SIG-M5 (cell line): ENCODE measurements around the gene MAP4K4.

Source experiments
- DNase-seq: peaks from one replicate; lab custom pipeline; 2025; lab: John Stamatoyannopoulos, UW

The MAP4K4 gene

GRCh38 chr2:101841679-101842327, 144.3 kb downstream of the MAP4K4 start:
- no peak for DNase-seq

- no peak for DNase-seq
These were observed 145.0 kb downstream of the MAP4K4 start for GRCh38 chr2:101842471-101842870.

GRCh38 chr2:101843048-101843447, 145.5 kb downstream of the MAP4K4 start:
- no peak for DNase-seq

GRCh38 chr2:101843471-101843870, 146.0 kb downstream of the MAP4K4 start:
- DNase-seq, result no peak

GRCh38 chr2:101844055-101844635, 146.6 kb downstream of the MAP4K4 start:
- DNase-seq, result no peak

- no peak for DNase-seq
These were observed 149.5 kb downstream of the MAP4K4 start for GRCh38 chr2:101846973-101847372.

GRCh38 chr2:101847661-101848339, 150.3 kb downstream of the MAP4K4 start:
- DNase-seq, result no peak

- DNase-seq, result no peak
These were observed 151.4 kb downstream of the MAP4K4 start for GRCh38 chr2:101848769-101849410.

GRCh38 chr2:101850450-101850849, 152.9 kb downstream of the MAP4K4 start:
- DNase-seq, result no peak

- no peak for DNase-seq
These were observed 153.5 kb downstream of the MAP4K4 start for GRCh38 chr2:101850991-101851390.

- no peak for DNase-seq
These were observed 155.3 kb downstream of the MAP4K4 start for GRCh38 chr2:101852824-101853223.

GRCh38 chr2:101854877-101855276, 157.4 kb downstream of the MAP4K4 start:
- DNase-seq, result no peak

GRCh38 chr2:101855776-101856175, 158.3 kb downstream of the MAP4K4 start:
- DNase-seq, result no peak

- DNase-seq, result no peak
These were observed 160.7 kb downstream of the MAP4K4 start for GRCh38 chr2:101858246-101858645.

- DNase-seq, result no peak
These were observed 161.4 kb downstream of the MAP4K4 start for GRCh38 chr2:101858910-101859309.

- no peak for DNase-seq
These were observed 162.1 kb downstream of the MAP4K4 start for GRCh38 chr2:101859604-101860003.

GRCh38 chr2:101860157-101860556, 162.7 kb downstream of the MAP4K4 start:
- DNase-seq, result no peak

- no peak for DNase-seq
These were observed 163.3 kb downstream of the MAP4K4 start for GRCh38 chr2:101860782-101861181.

GRCh38 chr2:101861382-101861781, 163.9 kb downstream of the MAP4K4 start:
- no peak for DNase-seq

GRCh38 chr2:101863534-101863933, 166.0 kb downstream of the MAP4K4 start:
- DNase-seq, result no peak

GRCh38 chr2:101864426-101864825, 166.9 kb downstream of the MAP4K4 start:
- no peak for DNase-seq

GRCh38 chr2:101868525-101868924, 171.0 kb downstream of the MAP4K4 start:
- no peak for DNase-seq

GRCh38 chr2:101869527-101869926, 172.0 kb downstream of the MAP4K4 start:
- no peak for DNase-seq
